CD4-positive, alpha-beta T cell treated with Interleukin-4 for 4 hours (primary cell): ENCODE measurements around the gene GGPS1.
"Not testable (repeated sequence)": the region's sequence is repeated elsewhere in the genome, so short reads cannot be mapped to it uniquely, and the experiment has no call there.

Experiments used
- DNase-seq: peaks from one replicate; pipeline ENCODE4 v3.0.0-alpha.2; 2020

GGPS1 gene

GRCh38 chr1:235342471-235342870 lies 14.1 kb downstream of the GGPS1 start:
- no peak for DNase-seq

GRCh38 chr1:235343726-235344125 lies 15.4 kb downstream of the GGPS1 start:
- no peak for DNase-seq

GRCh38 chr1:235351441-235351840 lies 23.1 kb downstream of the GGPS1 start:
- no peak for DNase-seq

GRCh38 chr1:235351898-235352297 lies 23.5 kb downstream of the GGPS1 start:
- DNase-seq, result no peak

- no peak for DNase-seq
These were observed 29.4 kb downstream of the GGPS1 start for GRCh38 chr1:235357485-235358373.

GRCh38 chr1:235358899-235359298 lies 30.5 kb downstream of the GGPS1 start:
- no peak for DNase-seq

GRCh38 chr1:235364189-235364588 lies 35.8 kb downstream of the GGPS1 start:
- not testable (repeated sequence) for DNase-seq

GRCh38 chr1:235366286-235366685 lies 37.9 kb downstream of the GGPS1 start:
- DNase-seq, result peak; percentile 13

GRCh38 chr1:235367000-235367908 lies 38.9 kb downstream of the GGPS1 start, which contains the start of gene TBCE:
Gene TBCE (plus strand): TSS chr1:235367427. CDS start chr1:235380050, 12,623 bp downstream.
- peak; percentile 84 for DNase-seq

GRCh38 chr1:235368428-235368827 lies 40.1 kb downstream of the GGPS1 start:
- DNase-seq, result no peak

GRCh38 chr1:235369802-235370201 lies 41.4 kb downstream of the GGPS1 start:
- no peak for DNase-seq

GRCh38 chr1:235375919-235376605 lies 47.7 kb downstream of the GGPS1 start:
- no peak for DNase-seq

- DNase-seq, result not testable (repeated sequence)
These were observed 49.9 kb downstream of the GGPS1 start for GRCh38 chr1:235378134-235378735.

- DNase-seq, result not testable (repeated sequence)
These were observed 53.8 kb downstream of the GGPS1 start for GRCh38 chr1:235381955-235382739.

GRCh38 chr1:235385633-235386032 lies 57.3 kb downstream of the GGPS1 start:
- DNase-seq, result not testable (repeated sequence)

- DNase-seq, result no peak
These were observed 63.5 kb downstream of the GGPS1 start for GRCh38 chr1:235391874-235392273.
